CD4-positive, alpha-beta T cell treated with Interferon gamma for 1 hour (primary cell): ENCODE measurements around the gene DCHS1.

ENCODE experiments used
- DNase-seq: peaks from one replicate; pipeline ENCODE4 v3.0.0-alpha.2; 2020

DCHS1 gene

GRCh38 chr11:6610591-6610990, 45.0 kb downstream of the DCHS1 start:
- no peak for DNase-seq

- no peak for DNase-seq
Observed at GRCh38 chr11:6609502-6610015, 46.0 kb downstream of the DCHS1 start.

GRCh38 chr11:6608726-6609501, 46.7 kb downstream of the DCHS1 start:
- no peak for DNase-seq

GRCh38 chr11:6608011-6608410, 47.6 kb downstream of the DCHS1 start:
- DNase-seq, result no peak

- DNase-seq, result no peak
Observed at GRCh38 chr11:6607190-6607795, 48.3 kb downstream of the DCHS1 start.

- peak; percentile 73 for DNase-seq
Observed at GRCh38 chr11:6606471-6607189, 49.0 kb downstream of the DCHS1 start.

GRCh38 chr11:6604790-6605189, 50.8 kb downstream of the DCHS1 start:
- no peak for DNase-seq

GRCh38 chr11:6604081-6604626, 51.5 kb downstream of the DCHS1 start:
- peak; percentile 61 for DNase-seq

GRCh38 chr11:6603287-6604080, 52.1 kb downstream of the DCHS1 start, which contains the start of the genes ILK and RRP8:
TSS of gene ILK (plus strand) at chr11:6603774. CDS start at chr11:6604272, 498 bp downstream.
TSS of gene RRP8 (minus strand) at chr11:6603616. CDS start at chr11:6603502, 114 bp downstream.
- peak; percentile 88 for DNase-seq

GRCh38 chr11:6602096-6602940, 53.3 kb downstream of the DCHS1 start:
- DNase-seq, result no peak

GRCh38 chr11:6601041-6601461, 54.6 kb downstream of the DCHS1 start:
- DNase-seq, result no peak

GRCh38 chr11:6599881-6600390, 55.7 kb downstream of the DCHS1 start:
- DNase-seq, result no peak

- no peak for DNase-seq
Observed at GRCh38 chr11:6599449-6599848, 56.2 kb downstream of the DCHS1 start.

GRCh38 chr11:6598555-6598954, 57.1 kb downstream of the DCHS1 start:
- DNase-seq, result no peak

- no peak for DNase-seq
Observed at GRCh38 chr11:6596239-6596877, 59.3 kb downstream of the DCHS1 start.

GRCh38 chr11:6594142-6594768, 61.4 kb downstream of the DCHS1 start:
- DNase-seq, result no peak

GRCh38 chr11:6588018-6588417, 67.6 kb downstream of the DCHS1 start:
- no peak for DNase-seq

GRCh38 chr11:6587360-6587953, 68.2 kb downstream of the DCHS1 start:
- no peak for DNase-seq
